ENCODE results near the gene COTL1.

COTL1 gene

DNA sequence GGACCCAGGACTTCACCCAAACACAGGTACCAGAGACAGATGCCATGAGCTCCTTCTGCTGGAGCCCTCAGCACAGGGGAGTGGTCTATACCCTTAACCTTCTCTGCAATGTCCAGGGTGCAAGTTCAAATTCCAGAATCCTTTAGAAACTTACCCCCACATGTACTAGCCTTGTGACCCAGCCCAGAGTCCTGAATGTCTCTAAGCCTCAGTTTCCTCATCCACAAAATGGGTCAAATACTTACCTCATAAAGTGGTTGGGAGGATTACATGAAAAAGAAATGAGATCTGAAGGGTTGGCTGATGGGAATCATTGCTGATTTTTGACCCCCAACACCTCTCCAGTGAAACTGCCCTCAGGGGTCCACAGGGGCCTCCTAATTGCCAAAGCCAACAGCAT is 21.7 kb downstream of the COTL1 start:
- DNase-seq (ENCODE audit: low read depth) = no peak

DNA sequence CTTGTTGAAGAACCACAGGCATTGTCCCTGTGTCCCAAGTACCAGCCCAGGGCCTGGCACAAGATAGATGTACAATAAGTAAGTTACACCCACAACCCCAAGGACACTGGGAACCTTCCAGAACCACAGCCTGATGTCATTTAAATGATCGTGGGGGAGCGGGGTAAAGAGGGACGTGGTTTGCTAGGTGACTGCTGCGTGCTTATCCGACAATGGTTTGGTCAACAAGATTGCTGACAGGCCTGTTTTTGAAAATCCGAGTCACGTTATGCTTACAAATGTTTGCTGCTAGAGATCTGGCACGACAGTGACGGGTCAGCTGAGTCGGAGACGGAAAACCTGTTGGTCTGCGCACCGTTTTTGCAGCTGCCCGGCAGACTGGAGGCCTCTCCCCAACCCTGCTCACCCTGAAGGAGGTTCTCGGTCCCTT is 22.8 kb downstream of the COTL1 start:
- DNase-seq (ENCODE audit: low read depth) = no peak

DNA sequence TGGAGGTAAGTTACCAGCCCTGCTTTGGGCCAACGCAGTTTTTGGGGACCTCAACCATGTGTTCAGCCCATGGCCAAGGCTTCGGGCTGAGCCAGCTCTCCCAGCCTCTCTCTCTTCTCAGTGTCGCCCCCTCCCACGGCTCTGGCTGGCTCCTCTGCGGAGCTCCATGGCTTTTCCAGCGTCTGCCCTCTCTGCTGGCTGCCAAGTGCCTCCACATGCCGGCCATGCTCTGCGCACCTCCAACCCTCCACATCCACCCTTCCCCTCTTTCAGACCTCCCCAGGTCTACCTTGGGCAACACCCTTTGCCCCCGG is 23.2 kb downstream of the COTL1 start:
- no peak for DNase-seq (ENCODE audit: low read depth)

DNA sequence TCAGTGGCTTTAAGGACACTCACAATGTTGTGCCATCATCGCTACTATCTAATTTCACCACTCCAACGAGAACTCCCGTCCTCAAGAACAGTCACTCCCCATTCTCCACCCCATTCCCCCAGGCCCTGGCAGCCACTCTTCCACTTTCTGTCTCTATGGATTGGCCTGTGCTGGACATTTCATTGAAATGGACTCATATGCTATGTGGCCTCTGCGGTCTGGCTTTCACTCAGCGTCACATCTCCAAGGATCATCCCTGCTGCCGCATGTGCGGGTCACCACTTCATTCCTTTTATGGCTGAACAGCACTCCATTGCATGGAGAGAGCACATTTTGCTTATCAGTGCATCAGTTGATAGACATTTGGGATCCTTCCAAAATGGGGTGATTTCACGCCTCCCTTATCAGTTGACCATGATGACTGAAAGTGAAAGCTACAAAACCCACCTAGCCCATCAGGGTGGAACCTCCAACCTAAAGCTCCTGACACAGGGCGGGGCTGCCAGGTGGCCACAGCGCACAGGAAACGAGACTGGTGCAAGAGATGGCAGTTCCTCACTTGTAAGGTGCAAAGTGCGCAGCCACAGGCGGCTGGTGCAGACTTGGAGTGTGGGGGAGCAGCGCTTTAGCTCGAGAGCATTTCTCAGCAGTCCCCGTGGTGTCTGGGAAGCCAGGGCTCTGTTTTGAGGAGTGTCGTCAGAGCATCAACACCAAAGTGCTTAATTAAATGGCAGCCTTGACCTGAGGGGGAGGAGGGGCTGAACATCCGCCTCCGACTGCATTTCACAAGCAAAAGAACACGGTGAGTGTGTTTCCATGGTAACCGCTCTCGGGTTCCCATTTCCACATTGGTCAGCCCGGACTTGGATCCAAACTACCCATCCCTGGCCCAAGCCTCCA is 23.8 kb downstream of the COTL1 start:
- DNase-seq (ENCODE audit: low read depth) = no peak

DNA sequence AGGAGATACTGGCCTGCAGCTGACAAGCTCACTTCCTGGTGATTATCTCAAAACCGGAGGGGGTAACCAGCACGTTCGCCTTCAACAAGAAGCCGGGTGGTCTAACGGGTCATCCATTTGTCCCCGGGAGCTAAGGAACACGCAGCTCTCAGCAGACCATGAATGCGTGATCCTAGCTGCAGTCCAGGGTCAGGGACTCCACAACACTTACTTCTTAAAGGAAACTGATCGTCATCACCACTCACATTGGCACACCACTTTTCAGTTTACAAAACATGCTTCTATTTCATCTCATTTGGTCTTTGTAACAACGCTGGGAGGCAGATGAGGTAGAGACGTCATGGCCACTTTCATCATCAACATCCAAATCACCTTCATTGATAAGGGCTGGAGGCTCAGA is 25.2 kb downstream of the COTL1 start:
- no peak for DNase-seq (ENCODE audit: low read depth)

DNA sequence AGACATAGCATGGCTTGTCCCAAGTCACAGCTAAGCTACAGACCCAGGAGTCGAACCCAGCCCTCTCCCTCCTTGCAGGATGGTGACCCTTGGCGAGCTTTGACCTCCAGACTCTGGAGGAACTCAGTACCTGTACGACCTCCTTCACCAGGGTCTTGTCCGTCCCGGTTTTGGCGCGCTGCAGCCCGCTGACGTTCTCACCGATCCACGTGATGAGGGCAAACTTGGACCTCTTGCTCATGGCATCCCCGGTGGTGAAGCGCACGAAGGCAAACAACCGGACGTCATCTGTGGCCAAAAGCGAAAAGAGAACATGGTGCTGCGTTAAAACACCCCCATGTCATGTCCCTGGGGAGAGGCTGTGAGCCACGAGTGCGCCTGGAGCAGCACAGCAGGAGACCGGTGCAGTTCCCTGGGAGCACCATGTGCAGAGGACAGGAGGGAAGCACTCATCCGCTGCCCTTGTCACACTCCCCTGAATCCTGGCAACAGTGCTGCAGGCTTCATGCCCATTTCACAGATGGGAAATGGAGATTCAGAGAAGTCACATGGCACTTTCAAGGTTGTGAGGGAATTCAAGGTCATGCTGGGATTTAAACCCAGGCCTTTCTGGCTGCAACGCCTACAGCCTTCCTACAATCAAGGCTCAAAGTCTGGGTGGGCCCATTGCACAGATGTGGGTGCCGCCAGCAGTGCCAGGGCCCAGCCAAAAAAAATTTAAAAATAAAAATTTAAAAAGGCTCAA is 27.7 kb downstream of the COTL1 start:
- DNase-seq (ENCODE audit: low read depth) = no peak

DNA sequence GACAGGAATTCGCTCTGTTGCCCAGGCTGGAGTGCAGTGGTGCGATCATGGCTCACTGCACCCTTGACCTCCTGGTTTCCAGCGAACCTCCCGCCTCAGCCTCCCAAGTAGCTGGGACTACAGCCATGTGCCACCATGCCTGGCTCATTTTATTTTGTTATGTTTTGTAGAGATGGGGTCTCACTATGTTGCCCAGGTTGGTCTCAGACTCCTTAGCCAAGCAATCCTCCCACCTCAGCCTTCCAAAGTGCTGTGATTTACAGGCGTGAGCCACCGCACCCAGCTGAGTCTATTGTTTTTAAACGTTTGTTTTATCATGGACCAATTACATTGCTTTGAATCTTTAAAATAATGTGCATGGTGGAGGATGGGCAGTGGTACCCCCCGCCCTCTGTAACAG is 28.9 kb downstream of the COTL1 start:
- DNase-seq (ENCODE audit: low read depth) = no peak

DNA sequence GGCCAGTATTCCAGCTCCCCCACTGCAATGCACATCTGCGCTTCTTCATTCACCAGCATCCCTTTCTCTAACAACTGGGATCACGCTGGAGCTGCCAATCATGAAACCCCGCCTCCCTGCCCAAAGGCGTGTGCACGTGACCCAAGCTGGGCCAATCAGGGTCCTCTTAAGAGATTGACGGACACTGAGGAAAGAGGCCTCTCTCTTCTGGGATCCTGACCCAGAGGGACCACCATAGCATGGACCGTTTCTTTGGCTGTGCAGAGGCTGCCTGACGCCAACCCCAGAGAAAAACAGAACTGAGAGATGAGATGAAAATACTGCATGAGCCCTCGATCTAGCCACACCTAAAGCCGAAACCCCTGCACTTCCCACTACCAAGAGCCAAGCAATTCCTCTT is 32.0 kb downstream of the COTL1 start:
- no peak for DNase-seq (ENCODE audit: low read depth)

DNA sequence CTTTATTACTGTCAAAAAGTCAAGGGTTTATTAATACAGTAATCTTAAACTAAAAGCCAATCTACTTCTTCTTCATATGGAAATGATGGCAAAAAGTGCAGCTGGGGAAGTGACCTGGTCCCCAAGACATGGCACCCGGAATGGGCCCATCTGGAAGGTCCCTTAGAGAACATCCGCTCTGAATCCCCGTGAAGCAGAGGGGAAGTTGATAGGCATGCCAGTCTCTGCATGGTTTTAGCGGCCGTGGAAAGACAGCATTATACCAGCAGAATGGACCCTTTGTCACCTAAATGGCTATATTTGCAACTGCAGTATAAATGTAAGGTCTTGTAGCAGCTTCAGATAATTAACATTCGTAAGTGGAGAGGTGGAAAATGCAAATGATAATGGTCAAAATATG is 32.4 kb downstream of the COTL1 start:
- DNase-seq (ENCODE audit: low read depth) = no peak

DNA sequence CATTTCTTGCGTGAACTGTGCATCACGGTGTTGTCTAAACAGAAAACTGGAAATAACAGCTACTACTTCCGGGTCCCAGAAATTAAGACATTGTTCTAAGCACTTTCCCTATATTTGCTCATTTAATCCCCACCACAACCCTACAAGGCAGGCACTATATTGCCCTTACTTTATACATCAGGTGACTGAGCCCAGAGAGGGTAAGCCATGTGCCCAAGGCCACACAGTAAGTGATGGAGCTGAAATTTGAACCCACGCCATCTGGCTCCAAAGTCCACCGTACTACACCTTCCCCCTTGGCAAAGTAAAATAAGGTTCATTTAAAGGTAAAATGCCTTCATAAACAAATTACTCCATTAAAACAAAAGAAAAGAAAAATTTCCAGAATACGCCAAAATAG is 33.2 kb downstream of the COTL1 start:
- no peak for DNase-seq (ENCODE audit: low read depth)

DNA sequence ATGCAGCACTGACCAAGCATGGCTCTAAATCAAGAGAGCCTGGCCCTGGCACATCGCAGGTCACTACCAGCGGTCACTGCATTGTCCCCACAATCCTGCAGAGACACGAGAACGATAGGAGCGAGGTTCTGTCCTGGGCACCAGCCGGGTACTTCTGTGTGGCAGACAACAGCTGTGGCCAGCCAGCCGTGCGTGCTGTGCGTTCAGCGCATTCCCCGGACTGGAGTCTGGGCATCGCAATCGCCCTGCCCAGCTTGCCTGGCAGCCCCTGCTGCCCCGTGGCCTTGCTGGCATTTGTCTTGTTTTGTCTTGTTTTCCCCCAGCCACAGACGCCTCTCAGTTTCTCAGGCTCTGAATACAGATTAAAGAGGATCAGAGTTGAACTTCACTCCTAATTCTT is 33.9 kb downstream of the COTL1 start:
- DNase-seq (ENCODE audit: low read depth) = no peak

DNA sequence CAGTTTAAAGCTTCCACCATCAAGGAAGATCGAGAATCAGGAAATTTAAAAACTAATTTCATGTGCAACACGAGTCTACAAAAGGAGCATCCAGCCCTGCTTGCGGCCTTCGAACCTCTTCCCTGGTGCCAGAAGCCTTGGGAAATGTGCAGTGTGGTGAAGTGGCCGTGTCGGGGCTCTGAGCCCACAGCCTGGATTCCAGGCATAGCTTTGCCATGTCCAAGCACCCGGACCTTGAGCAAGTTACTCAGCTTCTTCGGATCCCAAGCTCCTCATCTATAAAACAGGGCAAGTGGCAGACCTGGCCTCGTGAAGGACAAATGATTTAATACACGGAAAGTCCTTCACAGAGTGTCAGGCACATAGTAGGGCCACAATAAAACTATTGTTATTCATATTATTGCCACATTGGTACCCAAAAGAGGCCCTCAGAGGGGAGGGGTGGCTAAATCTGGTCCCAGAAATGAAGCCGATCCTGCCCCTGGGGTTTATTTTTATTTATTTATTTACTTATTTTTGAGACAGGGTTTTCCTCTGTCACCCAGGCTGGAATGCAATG is 34.8 kb downstream of the COTL1 start:
- DNase-seq (ENCODE audit: low read depth) = no peak

DNA sequence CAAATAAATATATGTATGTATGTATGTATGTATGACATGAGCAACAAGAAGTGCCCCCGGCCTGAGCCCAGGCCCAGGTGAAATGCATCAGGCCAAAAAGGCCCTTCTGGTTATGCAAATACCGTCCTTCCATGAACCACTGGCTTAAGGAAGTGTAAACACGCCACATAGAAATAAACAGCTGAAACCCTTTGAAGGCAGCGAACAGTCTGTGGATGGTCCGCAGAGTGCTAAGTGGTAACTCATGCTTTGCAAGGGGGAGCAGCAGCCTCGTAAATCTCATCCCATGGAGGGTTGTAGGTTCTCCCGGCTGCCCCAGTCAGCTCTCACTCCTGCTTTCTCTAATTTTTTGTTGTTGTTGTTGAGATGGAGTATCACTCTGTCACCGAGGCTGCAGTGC is 36.7 kb downstream of the COTL1 start:
- DNase-seq (ENCODE audit: low read depth) = no peak

DNA sequence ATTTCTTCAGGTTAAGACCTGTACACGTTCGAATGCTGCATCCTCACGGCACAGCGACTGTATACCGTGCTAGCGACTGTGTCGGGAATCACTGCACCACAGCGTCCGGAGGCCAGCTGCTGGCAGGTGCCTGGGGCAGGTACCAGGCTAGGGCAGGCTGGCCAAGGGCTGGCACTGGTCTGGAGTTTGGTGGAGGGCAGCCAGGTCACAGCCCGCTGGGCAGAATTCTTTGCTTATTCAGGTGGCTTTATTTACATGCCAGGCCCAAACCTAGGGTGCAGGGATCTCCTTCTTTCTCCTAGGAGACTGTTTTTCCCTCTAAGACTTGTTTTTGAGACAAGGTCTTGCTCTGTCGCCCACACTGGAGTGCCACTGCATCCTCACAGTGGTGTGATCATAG is 37.9 kb downstream of the COTL1 start:
- DNase-seq (ENCODE audit: low read depth) = no peak

DNA sequence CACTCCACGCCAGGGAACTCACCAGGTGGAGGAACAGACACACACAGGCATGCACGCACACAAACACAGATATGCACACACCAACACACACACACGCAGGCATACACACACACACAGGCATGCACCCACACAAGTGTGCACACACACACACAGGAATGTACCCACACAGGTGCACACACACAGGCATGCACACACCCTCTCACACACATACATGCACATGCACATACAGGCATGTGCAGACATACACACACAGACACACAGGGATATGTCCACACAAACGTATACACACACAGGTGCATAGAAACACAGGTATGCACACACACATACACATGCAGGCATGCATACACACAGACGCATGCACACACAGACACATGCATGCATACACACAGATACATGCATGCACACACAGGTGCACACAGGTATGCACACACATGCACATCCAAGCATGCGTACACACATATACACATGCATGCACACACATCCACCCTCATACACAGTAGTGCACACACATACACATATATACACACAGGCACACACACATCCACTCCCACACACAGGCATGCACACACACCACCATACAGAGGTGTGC is 39.2 kb downstream of the COTL1 start:
- no peak for DNase-seq (ENCODE audit: low read depth)

DNA sequence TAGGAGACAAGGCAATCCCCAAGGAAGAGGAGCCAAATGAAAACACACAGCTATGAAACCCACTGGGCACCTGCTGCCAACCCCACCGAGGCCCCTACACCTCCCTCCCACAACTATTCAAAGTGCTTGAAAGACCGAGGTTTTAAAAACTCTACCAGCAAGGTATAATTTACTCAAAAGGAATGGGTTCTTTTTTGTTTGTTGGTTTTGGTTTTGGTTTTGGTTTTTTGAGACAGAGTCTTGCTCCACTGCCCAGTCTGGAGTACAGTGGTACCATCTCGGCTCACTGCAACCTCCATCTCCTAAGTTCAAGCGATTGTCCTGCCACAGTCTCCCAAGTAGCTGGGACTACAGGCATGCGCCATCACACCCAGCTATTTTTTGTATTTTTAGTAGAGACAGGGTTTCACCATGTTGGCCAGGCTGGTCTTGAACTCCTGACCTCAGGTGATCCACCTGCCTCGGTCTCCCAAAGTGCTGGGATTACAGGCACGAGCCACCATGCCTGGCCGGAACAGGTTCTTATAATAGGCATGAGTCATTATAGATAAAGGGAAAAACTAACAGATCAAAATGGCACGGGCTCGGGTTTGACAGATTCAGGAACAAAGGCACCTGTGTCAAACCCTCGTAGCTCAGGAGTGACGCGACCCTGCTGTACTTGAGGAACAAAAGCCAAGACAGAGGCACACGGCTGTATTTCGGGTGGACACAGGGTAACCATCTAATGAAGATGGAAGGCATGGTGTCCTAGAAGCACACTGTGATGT is 40.7 kb downstream of the COTL1 start:
- no peak for DNase-seq (ENCODE audit: low read depth)

DNA sequence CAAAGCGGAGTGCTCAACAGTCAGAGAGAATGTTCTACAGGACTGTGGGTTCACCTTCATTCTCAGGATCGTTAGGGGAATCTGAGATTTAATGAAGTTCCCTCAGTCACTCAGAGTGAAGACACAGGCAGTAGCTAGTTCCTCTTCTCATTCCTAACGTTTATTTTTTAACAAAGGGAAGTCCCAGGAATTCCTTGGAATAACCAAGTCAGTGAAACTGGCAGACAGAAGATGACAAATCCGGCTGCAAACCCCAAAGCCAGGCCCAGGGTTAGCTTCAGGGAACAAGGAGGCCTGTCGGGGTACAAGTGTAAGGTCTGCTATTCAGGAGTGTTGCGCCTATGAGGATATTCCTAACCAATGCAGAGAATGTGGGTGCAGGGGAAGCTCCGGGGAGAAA is 42.0 kb downstream of the COTL1 start:
- no peak for DNase-seq (ENCODE audit: low read depth)

DNA sequence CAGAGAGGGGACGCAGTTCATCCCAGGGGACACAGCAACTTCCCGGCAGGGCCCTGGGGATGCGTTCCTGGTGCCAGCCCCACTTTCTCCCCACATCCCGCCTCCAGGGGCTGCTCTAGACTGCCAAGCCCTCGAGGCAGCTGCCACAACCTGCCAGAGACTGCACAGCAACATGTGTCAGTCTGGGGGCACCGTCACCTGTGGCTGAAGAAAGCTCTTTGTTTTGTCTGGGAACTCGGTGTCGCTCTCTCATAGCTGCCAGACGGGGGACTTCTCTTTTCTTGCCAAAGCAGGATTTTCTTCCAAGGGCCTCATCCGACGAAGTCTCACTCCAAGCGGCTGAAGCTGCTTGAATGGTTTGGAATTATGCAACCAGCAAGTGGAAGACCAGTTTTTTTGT is 43.7 kb downstream of the COTL1 start:
- no peak for DNase-seq (ENCODE audit: low read depth)

DNA sequence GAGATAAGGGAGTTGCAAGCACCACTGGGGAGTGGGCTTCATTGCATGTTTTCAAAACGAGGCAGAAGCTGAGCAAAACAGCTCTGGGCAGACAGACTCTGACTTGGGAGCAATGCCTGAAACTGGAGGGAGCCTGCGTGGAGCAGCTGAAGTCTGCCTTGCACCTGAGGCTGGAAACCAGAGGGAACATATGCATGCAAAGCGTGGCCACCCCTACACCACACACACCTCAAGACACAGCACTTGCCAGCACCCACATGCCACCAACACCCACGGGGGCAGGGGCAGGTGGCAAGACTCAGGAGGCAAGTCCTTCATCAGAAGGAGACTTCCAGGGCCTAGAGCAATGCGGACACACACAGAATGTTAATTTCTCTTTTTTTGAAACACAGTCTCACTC is 45.8 kb downstream of the COTL1 start:
- no peak for DNase-seq (ENCODE audit: low read depth)

DNA sequence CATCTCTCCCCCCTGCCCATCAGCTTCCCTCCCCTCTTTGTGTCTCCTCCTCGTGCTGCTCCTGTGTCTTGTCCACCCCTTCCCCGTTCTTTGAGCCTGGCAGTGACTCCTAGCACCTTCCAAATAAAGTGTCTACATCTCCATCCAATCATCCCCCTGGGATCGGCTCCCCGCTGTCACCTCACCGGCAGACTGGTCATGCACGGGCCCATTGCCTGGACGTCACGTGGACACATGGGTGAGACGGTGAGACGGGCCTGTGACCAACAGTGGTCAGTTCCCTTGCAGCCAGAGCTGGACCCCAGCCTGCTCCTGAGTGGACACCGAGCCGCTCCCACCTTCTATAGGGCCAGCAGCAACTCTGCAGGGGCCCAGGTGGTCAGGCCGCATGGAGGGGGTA is 46.4 kb downstream of the COTL1 start:
- no peak for DNase-seq (ENCODE audit: low read depth)

DNA sequence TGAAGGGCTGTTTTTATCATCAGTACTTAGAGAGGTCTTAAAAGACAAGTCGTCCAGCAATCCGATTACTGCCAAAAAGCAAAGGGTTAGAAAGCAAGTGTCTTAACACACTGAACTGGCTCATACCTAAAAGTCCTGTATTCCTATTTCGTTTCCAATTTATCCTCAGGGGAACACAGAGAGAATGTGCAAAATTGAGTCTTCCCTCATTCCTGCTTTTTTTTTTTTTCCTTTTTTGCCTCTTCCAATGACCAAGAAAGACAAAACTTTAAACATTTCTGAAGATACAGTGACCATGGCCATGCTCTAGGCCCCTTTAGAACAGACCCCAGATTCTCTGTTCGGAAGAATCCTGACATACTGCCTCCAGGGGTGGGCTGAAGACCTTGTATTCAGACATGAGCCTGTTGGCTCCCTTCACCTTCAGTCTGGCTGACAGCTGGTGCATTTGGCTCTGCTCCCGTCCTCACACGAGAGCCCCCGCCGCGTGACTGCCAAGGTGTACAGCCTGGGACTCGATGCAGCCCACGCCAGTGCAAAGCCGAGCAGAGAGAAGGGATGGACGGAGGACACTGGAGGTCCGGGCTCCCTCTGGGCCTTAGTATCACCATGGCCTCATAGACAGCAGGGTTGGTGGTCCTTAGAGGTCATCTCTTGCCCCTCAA is 47.0 kb downstream of the COTL1 start:
- DNase-seq (ENCODE audit: low read depth) = no peak

All from HS-5 (cell line).